Germinal center (tissue), 1 donor: Measurements from ENCODE around the gene APC2.
"Not testable (repeated sequence)": the region's sequence is repeated elsewhere in the genome, so short reads cannot be mapped to it uniquely, and the experiment has no call there.

Experiments used
- DNase-seq: peaks from one replicate; pipeline ENCODE4 v3.0.0; 2012; ENCODE audit warnings: mixed read lengths, low spot score

APC2 gene

DNA sequence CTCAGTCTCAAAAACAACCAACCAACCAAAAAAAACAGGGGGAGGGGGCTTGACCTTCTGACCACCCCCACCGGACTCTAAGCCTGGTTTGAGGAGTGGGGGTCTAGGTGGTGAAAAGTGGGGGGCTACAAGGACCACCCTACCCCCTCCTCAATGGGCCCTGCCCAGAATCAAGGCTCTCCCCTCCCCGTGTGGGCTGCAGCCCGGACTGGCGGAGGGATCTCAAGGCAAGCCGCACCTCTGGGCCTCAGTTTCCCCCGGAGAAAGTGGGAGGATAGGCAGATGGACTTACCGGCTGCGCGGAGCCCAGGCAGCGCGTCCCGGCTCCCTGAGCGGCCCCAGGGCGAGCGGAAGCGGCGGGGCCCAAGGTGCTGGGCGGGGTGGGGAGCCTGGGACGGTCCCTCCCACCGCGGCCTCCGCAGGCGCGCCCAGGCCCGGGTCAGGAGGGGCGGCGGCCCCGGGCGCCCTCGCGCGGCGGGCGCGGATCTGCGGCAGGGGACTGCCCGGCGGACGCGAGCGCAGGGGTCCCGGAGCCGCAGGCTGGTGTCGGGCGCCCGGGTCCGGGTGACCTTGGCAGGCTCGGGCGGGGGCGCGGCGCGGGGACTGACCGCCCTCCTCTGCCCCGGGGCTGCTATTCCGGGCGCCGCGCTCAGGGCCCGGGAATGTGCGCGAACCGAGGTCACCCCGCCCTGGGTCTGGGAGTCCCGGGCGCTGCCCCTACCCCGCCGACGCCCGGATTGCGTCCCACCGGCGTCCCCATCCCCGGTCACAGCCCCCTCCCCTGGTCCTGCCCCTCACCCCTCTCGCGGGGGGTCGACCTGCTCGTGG lies 63.0 kb downstream of the APC2 start, which contains the start of gene ADAMTSL5:
TSS of gene ADAMTSL5 (minus strand) at position 349 of the 828 bp plus-strand sequence. CDS start 2,076 bp downstream, outside the sequence.
- peak; percentile 53 for DNase-seq

DNA sequence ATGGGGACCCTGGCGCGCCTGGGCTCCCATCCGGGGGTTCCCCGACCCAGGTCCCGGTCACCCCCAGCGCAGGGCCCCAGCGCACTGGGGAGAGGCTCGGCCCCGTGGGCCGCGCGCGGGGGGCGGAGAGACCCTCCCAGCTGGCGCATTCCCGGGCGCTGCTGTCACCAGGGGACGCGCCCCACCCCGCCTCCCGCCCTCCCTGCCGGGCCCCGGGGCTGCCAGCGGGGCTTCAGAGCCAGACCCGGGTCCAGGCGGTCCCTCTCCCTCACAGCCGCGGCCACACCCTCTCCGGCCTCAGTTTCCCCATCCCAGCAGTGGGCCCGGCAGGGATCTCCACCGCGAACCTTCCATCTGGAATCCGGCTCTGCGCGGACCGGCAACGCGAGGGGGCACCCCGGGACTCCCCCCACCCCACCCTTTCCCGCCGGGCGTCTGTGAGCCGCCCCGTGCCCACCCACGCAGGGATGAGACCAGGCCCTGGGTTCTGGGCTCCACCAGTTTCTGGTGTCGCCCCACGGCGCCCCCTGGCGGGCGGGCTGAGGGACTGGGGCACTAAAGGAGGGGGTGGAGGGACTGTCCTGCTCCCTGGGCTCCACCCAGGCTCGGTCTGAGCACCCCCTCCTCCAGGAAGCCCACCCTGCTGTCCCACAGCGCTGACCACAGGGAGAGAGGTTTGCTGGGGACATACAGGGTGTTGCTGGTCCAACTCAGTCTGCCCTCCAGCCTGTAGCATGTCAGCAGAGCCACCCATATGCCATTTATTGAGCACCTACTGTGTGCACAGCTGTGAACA lies 63.8 kb downstream of the APC2 start:
- DNase-seq: peak; percentile 64

DNA sequence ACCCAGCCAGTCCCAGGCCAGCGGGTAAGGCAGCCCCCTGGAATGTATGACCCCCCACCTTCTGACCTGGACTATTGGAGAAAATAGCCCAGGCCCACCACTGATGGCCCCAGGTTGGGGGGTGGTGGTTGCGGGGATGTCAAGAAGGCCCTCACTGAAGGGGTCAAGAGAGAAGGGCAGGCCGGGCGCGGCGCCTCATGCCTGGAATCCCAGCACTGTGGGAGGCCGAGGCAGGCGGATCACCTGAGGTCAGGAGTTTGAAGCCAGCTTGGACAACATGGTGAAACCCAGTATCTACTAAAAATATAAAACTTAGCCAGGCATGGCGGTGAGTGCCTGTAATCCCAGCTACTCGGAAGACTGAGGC lies 64.4 kb downstream of the APC2 start:
- DNase-seq: no peak

DNA sequence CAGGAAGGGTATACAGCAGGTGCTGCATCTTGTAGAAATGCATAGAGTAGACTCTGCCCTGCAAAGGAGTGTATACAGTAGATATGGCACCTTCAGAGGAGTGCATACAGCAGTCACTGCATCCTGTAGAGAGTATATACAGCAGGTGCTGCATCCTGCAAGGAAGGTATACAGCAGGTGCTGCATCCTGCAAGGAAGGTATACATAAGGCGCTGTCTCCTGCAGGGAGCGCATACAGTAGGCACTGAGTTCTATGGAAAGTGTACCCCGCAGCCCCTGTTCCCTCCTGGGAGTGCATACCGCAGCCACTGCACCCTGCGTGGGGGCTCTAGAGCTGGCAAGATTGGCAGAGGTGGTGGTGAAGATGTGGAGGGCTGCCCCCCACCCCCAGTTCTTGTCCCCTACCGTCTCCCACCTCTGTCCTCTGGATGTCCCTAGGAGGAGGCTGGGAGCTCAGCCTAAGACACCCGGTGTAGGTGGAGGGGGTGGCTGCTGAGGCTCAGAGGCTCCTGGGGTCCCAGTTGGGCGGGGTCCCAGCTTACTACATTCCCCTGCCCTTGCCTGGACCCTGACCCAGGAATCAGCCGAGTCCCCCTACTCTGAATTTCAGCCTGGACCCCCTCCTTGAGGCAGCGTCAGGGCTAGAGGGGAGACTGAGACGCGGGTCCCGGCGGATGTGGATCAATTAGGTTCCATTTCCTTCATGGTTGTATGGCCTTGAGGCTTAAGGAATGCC lies 65.2 kb downstream of the APC2 start:
- DNase-seq: no peak

DNA sequence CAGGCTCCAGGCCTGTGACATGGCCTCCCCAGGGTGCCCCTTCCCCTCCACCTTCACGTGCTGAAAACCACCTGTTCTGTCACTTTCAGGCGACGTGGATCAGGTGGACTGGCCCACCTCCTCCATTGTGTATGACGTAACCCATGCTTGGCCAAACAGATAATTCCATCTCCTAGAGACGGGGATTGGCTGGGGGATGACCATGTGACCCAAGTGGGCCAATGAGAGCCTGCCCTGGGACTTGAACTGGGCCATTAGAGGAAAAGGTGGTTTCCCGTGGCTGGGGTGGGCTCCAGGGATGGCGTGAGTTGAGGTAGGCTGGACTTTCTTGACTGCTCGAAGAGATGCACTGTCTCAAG lies 66.5 kb downstream of the APC2 start:
- no peak for DNase-seq

DNA sequence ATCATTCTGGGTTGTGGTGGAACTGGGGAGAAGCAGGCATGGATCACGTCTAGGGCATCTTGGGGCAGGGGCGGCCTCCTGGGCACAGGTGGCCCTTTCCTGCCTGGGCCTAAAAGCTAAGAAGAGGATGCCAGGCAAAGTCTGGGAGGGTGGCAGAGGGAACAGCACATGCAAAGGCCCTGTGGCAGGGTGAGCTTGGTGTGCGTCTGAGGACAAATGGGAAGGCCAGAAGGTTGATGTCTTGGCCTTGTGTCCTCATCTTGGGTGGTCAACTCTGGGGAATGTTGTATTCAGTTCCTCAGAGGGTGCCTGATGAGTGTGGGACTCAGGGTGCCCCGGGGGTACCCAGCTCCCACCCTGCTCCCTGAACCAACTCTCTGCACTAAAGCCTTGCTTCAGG lies 68.5 kb downstream of the APC2 start:
- DNase-seq: no peak

DNA sequence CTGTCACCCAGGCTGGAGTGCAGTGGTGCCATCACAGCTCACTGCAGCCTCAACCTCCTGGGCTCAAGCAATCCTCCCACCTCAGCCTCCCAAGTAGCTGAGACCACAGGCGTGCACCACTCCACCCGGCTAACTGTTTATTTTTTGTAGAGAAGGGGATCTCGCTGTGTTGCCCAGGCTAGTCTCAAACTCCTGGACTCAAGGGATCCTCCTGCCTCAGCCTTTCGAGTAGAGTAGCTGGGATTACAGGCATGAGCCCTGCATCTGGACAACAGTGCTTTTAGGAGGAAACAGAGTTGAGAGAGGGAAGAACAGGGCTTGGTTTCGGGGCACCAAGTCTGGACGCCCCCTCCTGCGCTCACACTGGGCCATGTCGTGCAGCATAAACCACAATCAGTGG lies 69.9 kb downstream of the APC2 start:
- DNase-seq: not testable (repeated sequence)

DNA sequence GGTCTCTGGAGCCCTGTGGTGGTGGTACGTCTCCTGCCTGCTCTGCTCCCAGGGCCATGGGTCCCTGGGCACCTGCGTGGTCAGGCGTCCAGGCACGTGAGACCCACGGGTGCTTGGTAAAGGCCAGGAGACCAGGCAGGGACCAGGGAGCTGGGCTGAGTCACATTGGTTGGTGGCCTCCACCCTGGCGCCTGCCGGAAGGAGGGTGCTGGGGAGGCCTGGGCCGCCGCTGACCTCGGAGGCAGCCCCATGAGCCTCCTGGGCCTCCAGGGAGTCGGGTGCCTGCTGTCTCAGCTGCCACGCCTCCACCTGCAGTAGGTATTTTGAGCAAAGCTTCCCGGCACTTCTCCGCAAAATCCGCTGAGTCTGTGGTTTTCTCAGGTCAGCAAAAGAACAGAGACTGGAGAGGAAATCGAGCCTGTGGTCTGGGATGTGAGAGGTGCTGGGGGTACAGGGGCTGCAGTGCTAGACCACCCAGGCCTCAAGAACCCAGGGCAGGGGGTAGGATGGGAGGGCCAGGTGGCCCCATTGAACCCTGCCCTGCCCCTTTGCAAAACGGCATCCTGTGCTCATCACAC lies 70.4 kb downstream of the APC2 start:
- DNase-seq: no peak

DNA sequence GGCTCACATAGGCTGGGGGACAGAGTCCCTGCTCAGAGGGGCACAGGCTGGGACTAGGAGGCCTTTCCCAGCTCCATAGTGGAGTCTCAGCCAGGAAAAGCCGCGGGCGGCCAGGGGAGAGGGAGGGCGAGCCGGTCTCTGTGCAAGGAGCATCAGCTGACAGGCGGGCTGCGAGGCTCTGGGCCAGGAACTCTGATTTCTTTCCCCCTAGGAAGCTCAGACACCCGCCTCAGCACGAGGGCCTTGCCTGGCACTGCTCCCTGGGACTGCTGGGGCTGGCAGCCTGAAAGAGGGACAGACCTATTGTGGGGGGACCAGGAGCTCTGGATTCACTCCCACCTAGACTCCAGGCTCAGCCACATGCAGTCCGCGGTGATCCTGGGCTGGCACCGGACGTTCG lies 71.7 kb downstream of the APC2 start:
- DNase-seq: no peak

DNA sequence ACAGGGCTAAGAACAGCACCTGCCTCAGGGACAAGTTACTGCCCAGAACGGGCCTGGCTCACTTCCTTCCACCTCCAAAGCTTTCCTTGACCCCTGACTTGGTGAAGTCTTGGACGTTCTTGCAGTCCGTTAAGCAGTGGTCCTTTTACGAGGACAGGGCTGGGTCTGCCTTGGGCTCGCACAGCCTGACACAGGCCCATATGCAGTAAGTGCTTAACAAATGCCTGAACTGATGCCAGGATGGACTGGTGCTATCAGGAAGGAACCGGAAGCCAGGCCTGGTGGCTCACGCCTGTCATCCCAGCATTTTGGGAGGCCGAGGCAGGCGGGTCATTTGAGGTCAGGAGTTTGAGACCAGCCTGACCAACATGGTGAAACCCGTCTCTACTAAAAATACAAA lies 72.1 kb downstream of the APC2 start:
- no peak for DNase-seq

DNA sequence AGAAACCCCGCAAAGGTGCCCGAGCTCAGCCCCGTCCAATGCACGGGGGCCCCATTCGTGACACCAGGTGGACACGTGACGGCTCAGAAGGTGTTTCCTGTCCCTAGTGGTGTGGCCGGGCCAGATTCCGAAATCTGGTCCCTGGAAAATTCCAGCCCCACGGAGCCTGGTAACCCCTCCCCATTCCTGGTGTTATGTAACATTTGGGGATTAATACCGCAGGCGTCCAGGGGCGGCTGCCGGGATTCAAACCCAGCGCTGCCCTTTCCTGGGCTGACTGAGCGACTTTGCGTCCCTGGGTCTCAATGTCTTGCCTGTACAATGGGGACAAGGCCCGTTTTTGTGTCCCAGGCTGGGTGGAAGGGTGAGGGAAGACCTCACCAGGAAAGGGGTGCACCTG lies 72.9 kb downstream of the APC2 start:
- DNase-seq: no peak
